Fibroblast of lung (primary cell): Measurements from ENCODE around the gene CMTR1. TPM values are rescaled to one million over a fixed set of nuclear protein-coding genes. Genes with fewer than 3 reads are reported as not detected.

Experiments
- DNase-seq, 2 donors: peaks; one replicate each; pipeline versions ENCODE4 v3.0.0 to v3.0.0-alpha.2; 2010; ENCODE audit warnings: low read depth in 2 of 2
- H2AFZ ChIP-seq: 2 replicates; pipeline ENCODE4 v1.5.1; 2012; ENCODE audit warnings: low read length, control low read depth, inconsistent platforms
- H3K27ac ChIP-seq: 2 replicates; pipeline ENCODE4 v1.5.1; 2011; ENCODE audit warnings: low read length, control low read depth; ENCODE audit not compliant: insufficient read depth
- H3K27me3 ChIP-seq: 2 replicates; pipeline ENCODE4 v1.5.1; 2011; ENCODE audit warnings: mild to moderate bottlenecking, low read length; ENCODE audit not compliant: control insufficient read depth, insufficient read depth
- H3K36me3 ChIP-seq: 2 replicates; pipeline ENCODE4 v1.5.1; 2011; ENCODE audit warnings: low read length; ENCODE audit not compliant: control insufficient read depth, insufficient read depth
- H3K4me1 ChIP-seq: 2 replicates; pipeline ENCODE4 v1.5.1; 2011; ENCODE audit warnings: low read length; ENCODE audit not compliant: control insufficient read depth, insufficient read depth; ENCODE audit errors: extremely low read depth
- H3K4me2 ChIP-seq: 2 replicates; pipeline ENCODE4 v1.5.1; 2011; ENCODE audit warnings: low read length, control low read depth; ENCODE audit not compliant: insufficient read depth; ENCODE audit errors: extremely low read depth
- H3K4me3 ChIP-seq, 4 experiments: fragments of 200-600 bp in 1 of 4; sonication (generic) in 1 of 4; replicated peaks in 1 of 4; 2 replicates each; pipeline ENCODE4 v1.5.1; 2011 to 2016; ENCODE audit warnings: low read length in 4 of 4, low read depth in 3 of 4, mild to moderate bottlenecking in 3 of 4, control low read depth in 2 of 4, inconsistent platforms in 1 of 4, mixed read lengths in 1 of 4; ENCODE audit not compliant: insufficient read depth in 1 of 4; ENCODE audit errors: control extremely low read depth in 1 of 4
- H3K79me2 ChIP-seq: 2 replicates; pipeline ENCODE4 v1.5.1; 2012; ENCODE audit warnings: mild to moderate bottlenecking, low read length, inconsistent platforms; ENCODE audit not compliant: control insufficient read depth, insufficient read depth
- H3K9ac ChIP-seq: 2 replicates; pipeline ENCODE4 v1.5.1; 2011; ENCODE audit warnings: mild to moderate bottlenecking, low read length, control low read depth; ENCODE audit not compliant: insufficient read depth
- H3K9me3 ChIP-seq: 2 replicates; pipeline ENCODE4 v1.5.1; 2012; ENCODE audit warnings: low read depth, low read length; ENCODE audit not compliant: control insufficient read depth, insufficient read depth
- H4K20me1 ChIP-seq: 2 replicates; pipeline ENCODE4 v1.5.1; 2011; ENCODE audit warnings: low read length; ENCODE audit not compliant: control insufficient read depth, insufficient read depth; ENCODE audit errors: extremely low read depth
- CTCF ChIP-seq, 2 donors: IDR thresholded peaks in 1 of 2; conservative IDR thresholded peaks in 1 of 2; 1 replicate in 1 of 2; 2 replicates in 1 of 2; pipeline ENCODE4 v1.5.1; 2011 to 2012; ENCODE audit warnings: low read length in 2 of 2, control low read depth in 1 of 2, inconsistent platforms in 1 of 2, low read depth in 1 of 2, mild to moderate bottlenecking in 1 of 2
- EZH2 ChIP-seq: IDR thresholded peaks from 2 replicates; pipeline ENCODE4 v1.5.1; 2012; ENCODE audit warnings: low read length, control low read depth, mild to moderate bottlenecking; ENCODE audit errors: missing control alignments
- polyA plus RNA-seq, 2 donors: library from polyadenylated mRNA; depleted of rRNA in 1 of 2; stranded (reverse) in 1 of 2; unstranded in 1 of 2; fragments of >200 nt; gene quantifications; 2 replicates each; pipeline ENCODE4 v1.2.1, GENCODE V29; 2011 to 2012; ENCODE audit warnings: missing spikeins in 1 of 2
- total RNA-seq: library from RNA; depleted of rRNA; stranded (reverse); fragments of >200 nt; gene quantifications from 2 replicates; pipeline ENCODE4 v1.2.1, GENCODE V29; 2014

Gene CMTR1
- total and polyA plus RNA-seq, 2 donors (not counting 1 experiment from before 2014, with no cell fraction given), result 27.0 to 44.8 TPM

DNA sequence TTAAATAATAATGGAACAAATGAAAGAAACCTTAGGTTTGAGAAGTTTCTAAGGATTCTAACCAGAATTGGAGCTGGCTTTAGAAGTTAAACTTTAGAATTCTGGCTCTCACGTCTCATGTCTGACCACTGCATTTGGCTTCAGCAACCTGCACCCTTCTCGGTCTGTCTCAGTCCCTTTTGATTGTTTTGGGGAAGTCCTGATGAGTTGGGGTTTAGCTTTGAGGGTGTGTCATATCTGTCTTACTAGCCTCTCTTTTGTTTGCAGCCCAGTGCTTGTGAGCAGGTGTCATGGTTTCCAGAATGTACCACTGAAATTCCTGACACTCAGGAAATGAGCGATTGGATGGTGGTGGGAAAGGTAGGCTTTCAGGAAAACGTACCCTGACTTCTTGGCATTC, 17.0 kb downstream of the CMTR1 start:
- peaks cover 20% of the 10 kb centered on the region for H3K36me3 ChIP-seq
- no peak for DNase-seq

GRCh38 chr6:37451441-37452193, 18.6 kb downstream of the CMTR1 start:
- H3K27me3 ChIP-seq, result no peaks in the 10 kb centered on the region
- H4K20me1 ChIP-seq, result no peaks in the 10 kb centered on the region
- no peak for TF ChIP-seq CTCF (conservative IDR thresholded peaks at IDR 0.05 in 1 of 2, IDR thresholded peaks at IDR 0.05 in 1 of 2; ENCODE audit: low read depth in 1 of 2, low read length in 2 of 2)
- TF ChIP-seq EZH2, result no peak
- H3K9ac ChIP-seq, result no peak overlapping the region
- no peak overlapping the region for H2AFZ ChIP-seq
- no peaks in the 10 kb centered on the region for H3K9me3 ChIP-seq
- peaks cover 14% of the 10 kb centered on the region for H3K4me1 ChIP-seq
- DNase-seq, result peak in 1 of 2 donors; percentile 20
- no peak overlapping the region for H3K27ac ChIP-seq
- peaks cover 18% of the 10 kb centered on the region for H3K36me3 ChIP-seq
- no peak overlapping the region for H3K4me2 ChIP-seq
- H3K4me3 ChIP-seq, result no peak overlapping the region
- H3K79me2 ChIP-seq, result no peaks in the 10 kb centered on the region

More for the DNA sequence above, 17.0 kb downstream of the CMTR1 start:
- H4K20me1 ChIP-seq, result no peaks in the 10 kb centered on the region
- H3K27me3 ChIP-seq, result no peaks in the 10 kb centered on the region
- no peak overlapping the region for H3K4me3 ChIP-seq
- H3K4me1 ChIP-seq, result peaks cover 4% of the 10 kb centered on the region
- no peak overlapping the region for H2AFZ ChIP-seq
- no peaks in the 10 kb centered on the region for H3K79me2 ChIP-seq
- no peak overlapping the region for H3K4me2 ChIP-seq
- H3K9me3 ChIP-seq, result no peaks in the 10 kb centered on the region
- H3K27ac ChIP-seq, result no peak overlapping the region
- TF ChIP-seq EZH2, result no peak
- H3K9ac ChIP-seq, result no peak overlapping the region

GRCh38 chr6:37452522-37452921, 19.5 kb downstream of the CMTR1 start:
- no peak overlapping the region for H3K27ac ChIP-seq
- no peak for TF ChIP-seq EZH2
- no peak for TF ChIP-seq CTCF (conservative IDR thresholded peaks at IDR 0.05 in 1 of 2, IDR thresholded peaks at IDR 0.05 in 1 of 2; ENCODE audit: low read depth in 1 of 2, low read length in 2 of 2)
- DNase-seq, result no peak
- no peaks in the 10 kb centered on the region for H4K20me1 ChIP-seq
- H3K9me3 ChIP-seq, result no peaks in the 10 kb centered on the region
- no peaks in the 10 kb centered on the region for H3K27me3 ChIP-seq
- H3K36me3 ChIP-seq, result peaks cover 16% of the 10 kb centered on the region
- no peak overlapping the region for H2AFZ ChIP-seq
- no peak overlapping the region for H3K9ac ChIP-seq
- H3K4me1 ChIP-seq, result peaks cover 16% of the 10 kb centered on the region
- H3K4me2 ChIP-seq, result no peak overlapping the region
- H3K79me2 ChIP-seq, result no peaks in the 10 kb centered on the region
- no peak overlapping the region for H3K4me3 ChIP-seq
